HG03097 (cell line): Measurements from ENCODE around the gene CDH23.
"Not testable (repeated sequence)": the region's sequence is repeated elsewhere in the genome, so short reads cannot be mapped to it uniquely, and the experiment has no call there.

ENCODE experiments used
- ATAC-seq: cut with Tn5 transposase; IDR thresholded peaks from one replicate; pipeline ENCODE4 v1.9.1; 2021; ENCODE audit not compliant: unreplicated experiment, low FRiP score

CDH23 gene

DNA sequence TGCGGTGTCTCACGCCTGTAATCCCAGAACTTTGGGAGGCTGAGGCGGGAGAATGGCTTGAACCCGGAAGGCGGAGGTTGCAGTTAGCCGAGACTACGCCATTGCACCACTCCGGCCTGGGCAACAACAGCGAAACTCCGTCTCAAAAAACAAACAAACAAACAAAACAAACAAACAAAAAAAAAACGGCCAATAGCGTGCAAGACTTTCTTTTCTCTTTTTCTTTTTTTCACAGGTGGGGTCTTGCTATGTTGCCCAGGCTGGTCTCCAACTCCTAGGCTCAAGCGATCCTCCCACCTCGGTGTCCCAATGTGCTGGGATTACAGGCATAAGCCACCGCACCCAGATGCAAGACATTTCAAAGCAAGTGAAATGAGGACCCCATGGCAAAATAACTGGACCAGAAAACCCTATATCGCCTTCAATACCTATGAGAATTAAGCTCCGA is 452.8 kb downstream of the CDH23 start:
- ATAC-seq, result no peak

DNA sequence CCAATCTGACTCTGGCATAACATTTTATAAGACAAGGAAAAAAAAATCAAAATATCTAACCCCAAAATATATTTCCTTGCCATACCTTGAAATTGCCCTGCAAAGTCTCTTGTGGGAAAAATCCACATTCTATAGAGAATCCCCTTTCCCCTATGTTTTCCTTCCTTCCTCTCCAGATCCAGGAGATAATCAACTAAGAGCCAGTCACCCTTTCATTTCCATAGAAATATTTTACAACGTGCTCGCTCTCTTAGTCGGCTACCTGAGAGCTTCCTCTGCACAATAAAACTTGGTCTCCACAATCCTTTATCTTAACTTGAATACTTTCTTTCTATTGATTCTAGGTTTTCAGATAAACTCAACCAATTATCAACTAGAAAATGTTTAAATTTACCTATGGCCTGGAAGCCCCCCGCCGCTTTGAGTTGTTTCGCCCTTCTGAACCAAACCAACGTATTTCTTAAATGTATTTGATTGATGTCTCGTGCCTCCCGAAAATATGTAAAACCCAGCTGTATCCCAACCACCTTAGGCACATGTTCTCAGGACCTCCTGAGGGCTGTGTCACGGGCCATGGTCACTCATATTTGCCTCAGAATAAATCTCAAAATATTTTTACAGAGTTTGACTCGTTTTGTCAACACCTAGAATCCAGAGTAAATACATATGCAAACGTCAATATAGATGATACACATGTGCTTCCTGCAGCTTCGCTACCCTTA is 453.5 kb downstream of the CDH23 start:
- no peak for ATAC-seq

DNA sequence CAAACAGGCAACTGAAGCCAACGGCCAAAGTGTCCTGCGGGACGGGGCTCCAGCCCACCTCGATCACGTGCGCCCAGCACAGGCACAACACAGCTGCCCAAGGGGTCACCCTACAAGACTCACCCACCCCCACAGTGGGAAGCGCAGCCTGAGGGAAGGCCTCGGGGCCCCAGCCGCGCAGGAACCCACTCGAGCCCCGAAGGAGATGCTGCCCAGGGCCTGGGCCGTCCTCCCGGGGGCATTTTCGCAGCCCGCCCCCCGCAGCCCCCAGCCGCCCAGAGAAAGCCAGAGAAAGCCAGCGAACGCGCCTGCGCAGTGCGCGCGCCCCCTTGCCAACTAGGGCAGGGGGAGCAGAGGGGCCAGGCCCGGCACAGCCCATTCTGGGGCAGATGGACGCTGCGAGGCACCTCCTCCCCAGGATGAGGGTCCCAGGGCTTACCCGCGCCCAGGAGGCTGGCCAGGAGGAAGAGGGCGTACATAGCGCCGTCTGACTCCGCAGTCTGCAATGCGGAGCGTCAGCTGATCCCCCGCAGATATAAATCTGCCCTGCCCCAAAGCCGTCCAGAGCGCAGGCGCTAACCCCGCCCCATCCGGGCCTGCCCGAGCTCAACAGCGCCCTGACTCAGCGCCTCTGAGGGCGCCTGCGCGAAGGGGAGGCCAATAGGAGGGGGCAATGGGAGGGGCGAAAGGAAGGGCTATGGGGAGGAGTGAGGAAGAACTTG is 454.2 kb downstream of the CDH23 start, which contains the start of gene PSAP:
TSS of gene PSAP (minus strand) at position 509 of the 722 bp plus-strand sequence. CDS start at position 479, 30 bp downstream.
- ATAC-seq, result peak; percentile 89

DNA sequence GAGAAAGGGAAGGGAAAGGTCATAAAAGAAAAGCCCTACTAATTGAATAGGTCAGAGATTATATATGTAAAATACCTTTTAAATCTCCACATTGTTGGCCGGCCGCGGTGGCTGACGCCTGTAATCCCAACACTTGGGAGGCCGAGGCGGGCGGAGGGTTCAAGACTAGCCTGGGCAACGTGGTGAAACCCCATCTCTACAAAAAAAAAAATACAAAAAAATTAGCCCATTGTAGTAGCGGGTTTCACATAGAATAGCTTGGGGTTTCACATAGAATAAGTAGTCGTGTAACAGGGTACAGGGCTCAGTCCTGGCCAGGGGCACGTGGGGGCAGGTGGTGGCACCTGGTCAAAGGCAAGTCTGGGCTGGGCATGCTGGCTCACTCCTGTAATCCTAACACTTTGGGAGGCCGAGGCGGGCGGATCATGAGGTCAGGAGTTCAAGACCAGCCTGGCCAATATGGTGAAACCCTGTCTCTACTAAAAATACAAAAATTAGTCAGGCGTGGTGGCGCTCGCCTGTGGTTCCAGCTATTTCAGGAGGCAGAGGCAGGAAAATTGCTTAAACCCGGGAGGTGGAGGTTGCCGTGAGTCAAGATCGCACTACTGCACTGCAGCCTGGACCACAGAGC is 454.9 kb downstream of the CDH23 start:
- not testable (repeated sequence) for ATAC-seq

DNA sequence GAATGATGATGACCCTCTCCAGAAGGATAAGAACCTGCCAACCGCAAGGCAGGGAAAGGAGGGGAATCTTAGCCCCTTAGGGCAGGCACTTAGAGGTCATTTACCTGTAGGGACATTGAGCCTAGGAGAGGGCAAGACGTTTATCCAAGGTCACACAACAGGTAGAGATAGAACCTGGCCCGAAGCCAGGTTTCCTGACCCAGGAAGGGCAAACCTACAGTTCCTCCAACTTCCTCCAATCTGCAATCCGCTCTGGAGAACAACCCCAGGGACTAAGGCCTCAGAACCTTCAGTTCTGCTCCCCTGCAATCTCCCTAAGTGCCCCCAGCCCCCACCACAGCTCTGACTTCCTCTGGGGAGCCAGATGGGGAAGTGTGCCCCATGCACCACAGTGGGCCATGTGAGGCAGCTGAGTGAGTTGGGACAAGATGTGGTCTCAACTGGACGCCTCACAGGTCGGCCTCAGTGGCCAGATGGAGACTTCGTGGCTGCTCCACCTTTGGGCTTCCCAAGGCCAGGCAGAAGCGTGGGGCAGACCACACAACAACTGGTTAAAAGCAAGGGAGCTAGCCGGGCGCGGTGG is 455.7 kb downstream of the CDH23 start:
- ATAC-seq, result no peak

DNA sequence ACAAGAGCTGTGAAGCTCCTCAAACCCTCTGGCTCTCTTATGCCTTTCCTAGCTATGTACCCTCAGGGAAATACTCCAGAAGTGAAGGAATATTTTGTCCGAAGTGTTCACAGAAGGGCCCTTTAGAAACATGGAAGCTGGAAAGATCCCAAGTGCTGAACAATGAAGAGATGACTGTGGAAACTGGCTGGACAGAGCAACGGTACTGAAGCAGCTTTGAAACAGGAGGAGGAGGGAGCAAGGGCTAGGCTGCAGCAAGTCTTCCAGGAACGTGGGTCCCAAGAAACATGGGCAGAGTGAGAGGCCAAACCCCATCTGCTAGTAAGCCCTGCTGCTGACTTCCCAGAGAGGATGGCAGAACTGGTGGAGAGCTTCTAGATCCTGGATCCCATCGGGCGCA is 457.3 kb downstream of the CDH23 start:
- ATAC-seq, result no peak

DNA sequence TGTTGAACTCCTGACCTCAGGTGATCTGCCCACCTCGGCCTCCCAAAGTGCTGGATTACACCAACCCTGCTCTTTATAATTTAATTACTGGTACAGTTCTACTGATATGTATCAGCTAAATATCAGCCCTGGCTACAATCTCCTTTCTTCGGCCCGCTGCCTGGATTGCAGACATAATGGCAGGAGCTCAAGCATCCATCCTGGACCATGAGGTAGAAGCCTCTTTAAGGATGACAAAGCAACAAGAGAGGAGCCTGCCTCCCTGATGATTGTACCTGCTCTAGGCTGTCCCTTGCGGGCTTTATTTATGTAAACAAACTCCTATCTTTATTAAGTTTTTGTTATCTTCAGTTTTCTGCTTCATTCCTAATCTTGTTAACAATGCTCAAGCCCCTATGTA is 459.9 kb downstream of the CDH23 start:
- ATAC-seq, result no peak

DNA sequence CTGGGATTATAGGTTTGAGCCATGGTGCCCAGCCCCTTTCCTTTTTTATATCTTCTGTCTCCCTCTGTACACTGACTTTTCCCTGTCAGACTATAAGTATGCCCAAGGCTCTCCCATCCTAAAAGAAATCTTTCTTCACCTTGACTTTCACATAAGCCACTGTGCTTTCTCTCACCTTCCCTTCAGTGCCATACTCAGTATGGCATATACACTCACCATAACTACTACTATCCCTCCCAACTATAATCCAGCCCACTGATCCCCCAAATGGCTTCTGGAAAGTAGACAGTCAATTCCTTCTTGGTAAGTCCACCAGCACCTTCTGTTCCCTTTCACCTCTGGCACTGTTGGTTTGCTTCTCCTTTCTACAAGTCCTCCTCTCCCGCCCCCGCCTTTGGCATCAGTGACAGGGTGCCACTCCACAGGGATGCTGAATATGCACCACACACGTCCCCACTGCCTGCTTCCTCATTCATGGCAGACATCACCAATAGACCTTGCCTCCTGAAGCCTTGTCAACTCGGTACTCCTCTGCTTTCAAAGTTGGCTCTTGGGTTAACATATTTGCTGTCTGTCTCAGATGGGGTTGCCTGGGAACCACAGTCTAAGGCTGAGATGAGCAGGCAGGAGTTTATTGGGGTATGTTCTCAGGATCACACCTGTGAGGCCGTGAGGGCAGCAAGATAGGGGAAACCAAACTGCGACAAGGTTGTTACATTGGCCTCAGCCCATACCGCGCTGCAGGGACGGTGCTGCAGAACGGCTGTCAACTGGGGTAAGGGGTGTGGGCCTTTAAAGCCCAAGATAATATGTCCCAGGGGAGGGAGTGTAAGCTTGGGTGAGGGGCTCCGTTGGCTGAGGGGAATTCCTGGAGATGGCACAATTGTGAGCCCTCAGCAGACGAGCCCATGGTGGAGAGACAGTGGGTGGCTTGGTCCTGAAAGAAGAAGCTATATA is 461.5 kb downstream of the CDH23 start:
- no peak for ATAC-seq

DNA sequence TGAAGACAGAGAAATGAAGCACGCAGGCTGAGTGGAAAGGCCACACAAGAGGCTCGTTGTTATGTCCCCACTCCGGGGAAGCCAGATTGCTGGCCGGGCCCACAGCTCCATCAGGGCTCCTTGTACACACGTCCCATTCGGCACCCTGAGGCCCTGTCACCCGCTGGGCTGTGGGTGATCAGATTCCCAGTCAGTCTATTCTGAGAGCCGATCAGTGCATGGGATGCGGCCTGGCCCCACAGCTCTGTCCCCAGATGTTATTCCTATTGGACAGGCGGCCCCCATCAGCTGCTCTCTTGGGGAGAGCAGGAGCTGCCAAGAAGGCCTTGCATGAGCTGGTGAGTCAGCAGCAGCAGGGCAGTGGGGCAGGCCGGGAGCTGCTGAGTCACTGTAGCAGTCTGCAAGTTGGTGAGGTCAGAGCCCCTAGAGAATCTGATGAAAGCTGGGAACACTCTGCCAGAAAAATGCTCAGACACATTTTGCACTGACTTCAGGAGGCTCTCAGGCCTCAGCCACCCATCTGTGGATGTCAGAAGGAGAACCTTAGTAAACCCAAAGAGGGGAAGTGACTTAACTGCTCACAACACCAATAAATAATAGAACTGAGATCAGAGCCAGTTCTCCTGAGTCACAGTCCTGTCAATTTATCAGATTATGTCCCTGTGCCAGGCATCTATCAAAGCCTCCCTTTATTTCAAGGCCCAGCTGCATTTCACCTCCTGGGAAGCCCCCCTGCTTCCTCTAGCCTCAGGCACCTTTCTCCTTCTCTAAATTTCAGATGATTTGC is 463.7 kb downstream of the CDH23 start:
- no peak for ATAC-seq

DNA sequence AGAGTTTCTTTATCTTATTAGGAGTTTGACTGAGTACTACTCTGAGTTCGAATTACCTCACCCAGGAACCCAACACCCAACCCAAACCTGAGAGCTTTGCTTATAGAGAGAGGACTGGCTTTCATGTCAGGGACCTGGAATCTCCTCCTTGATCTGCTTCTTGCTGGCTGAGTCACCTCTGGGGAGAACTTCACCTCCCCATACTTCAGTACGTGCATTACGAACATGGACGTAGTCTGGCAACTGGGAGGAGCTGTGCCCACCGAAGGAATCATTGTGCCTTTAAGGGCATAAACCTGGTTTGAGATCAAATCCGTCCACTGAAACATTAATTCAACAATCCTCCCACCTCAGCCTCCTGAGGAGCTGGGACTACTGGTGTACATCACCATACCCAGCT is 466.5 kb downstream of the CDH23 start:
- no peak for ATAC-seq

DNA sequence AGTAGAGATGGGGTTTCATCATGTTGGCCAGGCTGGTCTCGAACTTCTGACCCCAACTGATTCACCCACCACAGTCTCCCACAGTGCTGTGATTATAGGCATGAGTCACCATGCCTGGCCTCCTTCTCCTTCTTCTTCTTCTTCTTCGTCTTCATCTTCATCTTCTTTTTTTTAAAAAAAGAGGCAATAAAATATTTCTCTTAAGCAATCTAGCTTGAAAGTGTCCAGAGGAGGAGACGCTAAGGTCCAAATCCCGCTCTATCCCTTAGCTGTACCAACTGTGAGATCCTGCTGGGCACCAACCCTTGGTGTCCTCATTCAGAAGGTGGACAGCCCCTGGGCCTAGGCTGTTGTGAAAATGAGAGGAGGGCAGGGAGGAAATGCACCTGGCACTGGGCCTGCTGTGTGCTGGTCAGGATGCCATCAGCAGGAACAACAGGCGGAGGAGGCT is 468.2 kb downstream of the CDH23 start:
- ATAC-seq, result no peak
